GM18858 (cell line): ENCODE results near the gene IFT57.

Source experiments
- ATAC-seq: cut with Tn5 transposase; IDR thresholded peaks from one replicate; pipeline ENCODE4 v1.9.1; 2021; ENCODE audit not compliant: unreplicated experiment

IFT57 gene

GRCh38 chr3:108127301-108127988, 94.8 kb downstream of the IFT57 start:
- no peak for ATAC-seq

DNA sequence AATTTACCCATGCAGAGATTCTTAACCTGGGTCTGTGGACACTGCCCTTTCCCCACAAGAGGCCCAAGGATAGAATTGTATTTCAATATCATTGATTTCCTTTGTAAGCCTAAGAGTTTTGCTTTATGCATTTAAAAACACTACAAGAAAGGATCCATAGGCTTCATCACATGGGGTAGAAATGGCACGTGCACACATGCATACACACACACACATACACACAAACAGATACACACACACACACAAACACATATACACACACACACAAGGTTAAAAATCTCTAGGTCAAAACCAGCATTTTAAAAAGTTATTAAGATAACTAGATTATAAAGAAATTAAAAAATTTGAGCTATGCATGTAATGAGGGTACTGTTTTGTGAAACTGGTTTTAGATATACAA, 95.9 kb downstream of the IFT57 start:
- ATAC-seq: no peak

GRCh38 chr3:108125550-108126071, 96.6 kb downstream of the IFT57 start:
- ATAC-seq: peak; percentile 37

GRCh38 chr3:108125153-108125543, 97.1 kb downstream of the IFT57 start:
- ATAC-seq: no peak

- peak; percentile 82 for ATAC-seq
Measured at GRCh38 chr3:108124337-108125152, 97.7 kb downstream of the IFT57 start.

- no peak for ATAC-seq
Measured at GRCh38 chr3:108123326-108123725, 98.9 kb downstream of the IFT57 start.

GRCh38 chr3:108122276-108122675, 99.9 kb downstream of the IFT57 start:
- no peak for ATAC-seq

DNA sequence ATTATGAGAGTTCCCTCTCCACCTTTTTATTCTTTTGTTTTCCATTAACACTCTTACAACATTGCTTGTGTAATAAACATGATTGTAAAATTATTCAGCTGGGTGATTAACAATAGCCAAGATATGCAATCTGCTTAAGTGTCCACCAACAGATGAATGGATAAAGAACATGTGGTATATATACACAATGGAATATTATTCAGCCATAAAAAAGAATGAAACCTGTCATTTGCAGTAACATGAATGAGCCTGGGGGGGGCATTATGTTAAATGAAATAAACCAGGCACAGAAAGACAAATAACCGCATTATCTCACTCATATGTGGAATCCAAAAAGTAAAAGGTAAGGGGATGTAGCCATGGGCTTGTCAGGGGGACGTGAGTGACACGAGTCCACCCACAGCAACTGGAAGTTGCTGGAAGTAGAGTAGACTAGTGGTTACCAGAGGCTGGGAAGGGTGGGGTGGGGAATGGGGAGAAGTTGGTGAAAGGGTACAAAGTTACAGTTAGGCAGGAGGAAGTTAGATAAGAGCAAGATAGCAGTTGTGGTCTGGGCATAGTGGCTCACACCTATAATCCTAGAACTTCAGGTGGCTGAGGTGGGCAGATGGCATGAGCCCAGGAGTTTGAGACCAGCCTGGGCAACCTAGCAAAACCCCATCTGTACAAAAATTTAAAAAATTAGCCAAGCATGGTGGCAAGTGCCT, 102.7 kb downstream of the IFT57 start:
- no peak for ATAC-seq

- no peak for ATAC-seq
Measured at GRCh38 chr3:108118038-108118768, 104.0 kb downstream of the IFT57 start.

DNA sequence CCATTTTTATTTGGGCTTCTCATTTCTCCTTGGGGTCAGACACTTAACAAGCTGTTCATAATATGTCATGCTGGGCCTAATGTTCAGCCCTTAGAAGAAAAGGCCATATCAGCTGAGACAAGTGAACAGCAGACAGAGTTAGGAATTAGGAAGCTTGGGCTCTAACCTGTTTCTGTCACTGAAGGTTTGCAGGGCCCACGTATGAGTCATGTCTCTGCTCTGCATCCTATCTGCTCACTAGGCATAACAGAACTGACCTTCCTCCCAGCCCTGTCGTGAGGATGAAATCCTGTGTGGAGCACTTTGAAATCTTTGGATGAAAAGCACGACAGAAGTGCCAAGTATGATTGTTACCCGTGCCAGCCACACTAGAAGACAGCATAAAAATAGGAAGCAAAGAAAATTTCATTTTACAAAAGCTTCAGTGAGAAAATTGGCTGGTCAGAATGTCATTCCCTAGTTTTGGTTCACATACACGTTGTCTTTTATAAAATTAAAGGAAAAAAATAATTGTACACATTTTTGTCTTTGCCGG, 104.9 kb downstream of the IFT57 start:
- ATAC-seq: peak; percentile 43

GRCh38 chr3:108114423-108115065, 107.7 kb downstream of the IFT57 start:
- no peak for ATAC-seq

- ATAC-seq: no peak
Measured at GRCh38 chr3:108113975-108114374, 108.2 kb downstream of the IFT57 start.

DNA sequence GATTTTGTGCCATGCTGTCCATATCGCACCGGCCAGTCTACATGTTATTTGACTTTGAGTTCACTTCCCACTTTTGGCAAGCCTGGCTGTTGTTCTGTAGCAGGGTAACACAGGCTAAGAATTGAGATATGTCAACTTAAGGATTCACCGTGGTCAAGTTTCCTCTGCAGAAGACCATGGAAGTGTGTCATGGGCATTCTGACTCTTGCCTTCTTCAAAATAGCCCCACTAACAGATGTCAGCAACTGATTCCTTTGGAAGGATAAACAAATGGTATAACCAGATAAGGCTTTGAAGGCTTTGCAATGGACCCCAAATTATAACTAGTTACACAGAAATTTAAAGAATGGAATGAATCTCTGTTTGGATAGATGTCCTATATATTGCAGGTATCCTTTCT, 111.3 kb downstream of the IFT57 start:
- ATAC-seq: no peak
